GM12878 (cell line): ENCODE measurements around the gene TECTB. TPM values are rescaled to one million over a fixed set of nuclear protein-coding genes. Genes with fewer than 3 reads are reported as not detected.

Experiments used
- ATAC-seq: fragments of 200-7000 bp; cut with Tn5 transposase; 3 replicates; pipeline ENCODE4 v1.9.1; 2020; ENCODE audit warnings: mild to moderate bottlenecking, moderate library complexity
- BruUV-seq: library from RNA; stranded (reverse); fragments of 400-500 nt; replicated peaks from 2 replicates; lab custom pipeline; 2021; lab: Mats Ljungman, UMichigan
- CTCF ChIA-PET: fragments of 300-600 bp; sonication (Branson Sonifier 250); formaldehyde crosslinking; extraction: SDS; loops from one replicate; lab custom pipeline; 2021; ENCODE audit warnings: inconsistent platforms; lab: Yijun Ruan, JAX
- POLR2A ChIA-PET: fragments of 350-600 bp; formaldehyde crosslinking; extraction: SDS; loops from one replicate; lab custom pipeline; 2021; ENCODE audit warnings: inconsistent platforms; lab: Charles Lee
- RAD21 ChIA-PET: fragments of 300-600 bp; sonication (Branson Sonifier 250); formaldehyde crosslinking; loops from one replicate; lab custom pipeline; 2023; ENCODE audit warnings: antibody characterized with exemption; ENCODE audit not compliant: unreplicated experiment; lab: Charles Lee
- SMC1A ChIA-PET: fragments of 300-600 bp; sonication (Branson Sonifier 250); formaldehyde crosslinking; loops from one replicate; lab custom pipeline; 2023; ENCODE audit not compliant: unreplicated experiment, uncharacterized antibody; lab: Charles Lee
- DNase-seq: peaks from one replicate; pipeline ENCODE4 v3.0.0-alpha.2; 2011; ENCODE audit warnings: low read depth, low spot score
- FAIRE-seq: peaks from 3 replicates; lab custom pipeline; 2011; peaks lifted over from hg19 to GRCh38; lab: Jason Lieb, UNC
- H2AFZ ChIP-seq: 2 replicates; pipeline ENCODE4 v1.6.0; 2011; ENCODE audit warnings: low read depth, low read length, control low read depth; ENCODE audit not compliant: control insufficient read depth
- H3K27ac ChIP-seq: 2 replicates; pipeline ENCODE4 v1.5.1; 2011; ENCODE audit warnings: control low read depth; ENCODE audit not compliant: control insufficient read depth, insufficient read depth
- H3K27me3 ChIP-seq, 2 experiments: replicated peaks in 1 of 2; 2 replicates each; pipeline versions ENCODE4 v1.6.0 to v1.6.1; 2011; ENCODE audit warnings: low read length in 1 of 2; ENCODE audit not compliant: control insufficient read depth in 2 of 2, insufficient read depth in 2 of 2
- H3K36me3 ChIP-seq, 2 experiments: 2 replicates each; pipeline ENCODE4 v1.5.1; 2011; ENCODE audit warnings: low read length in 1 of 2; ENCODE audit not compliant: control insufficient read depth in 2 of 2, insufficient read depth in 2 of 2
- H3K4me1 ChIP-seq: 2 replicates; pipeline ENCODE4 v1.6.1; 2011; ENCODE audit warnings: mild to moderate bottlenecking, low read length, moderate library complexity, mixed read lengths; ENCODE audit not compliant: control insufficient read depth, insufficient read depth
- H3K4me2 ChIP-seq: 2 replicates; pipeline ENCODE4 v1.6.0; 2011; ENCODE audit warnings: control low read depth; ENCODE audit not compliant: control insufficient read depth, insufficient read depth
- H3K4me3 ChIP-seq: fragments of 200-600 bp; sonication (generic); 2 replicates; pipeline ENCODE4 v1.5.1; 2016
- H3K79me2 ChIP-seq: 2 replicates; pipeline ENCODE4 v1.6.0; 2011; ENCODE audit warnings: low read length; ENCODE audit not compliant: control insufficient read depth, insufficient read depth
- H3K9ac ChIP-seq: 2 replicates; pipeline ENCODE4 v1.8.0; 2011; ENCODE audit warnings: low read length, control low read depth, mixed read lengths; ENCODE audit not compliant: control insufficient read depth, insufficient read depth
- H3K9me3 ChIP-seq: replicated peaks from 3 replicates; pipeline ENCODE4 v1.5.1; 2011; ENCODE audit warnings: mild to moderate bottlenecking, low read length; ENCODE audit not compliant: control insufficient read depth, insufficient read depth
- H4K20me1 ChIP-seq: 2 replicates; pipeline ENCODE4 v1.6.0; 2011; ENCODE audit not compliant: control insufficient read depth, insufficient read depth
- ASH2L ChIP-seq: fragments of 300-600, 200-600 bp; sonication (generic); IDR thresholded peaks from 2 replicates; pipeline ENCODE4 v1.6.1; 2017; ENCODE audit warnings: low read depth, mild to moderate bottlenecking, borderline replicate concordance
- BRCA1 ChIP-seq: IDR thresholded peaks from 2 replicates; pipeline ENCODE4 v1.6.1; 2011; ENCODE audit warnings: low read depth, low read length, improper control_type of control experiment
- FOXK2 ChIP-seq: fragments of 450-650 bp; IDR thresholded peaks from 2 replicates; pipeline ENCODE4 v1.6.1; 2017; ENCODE audit warnings: mild to moderate bottlenecking, moderate library complexity
- KAT2A ChIP-seq: conservative IDR thresholded peaks from 2 replicates; pipeline ENCODE4 v1.6.1; 2011; ENCODE audit warnings: low read depth, low read length; ENCODE audit not compliant: control insufficient read depth
- NRF1 ChIP-seq: conservative IDR thresholded peaks from 2 replicates; pipeline ENCODE4 v1.6.1; 2011; ENCODE audit warnings: mild to moderate bottlenecking, low read depth, low read length, improper control_type of control experiment
- POLR2AphosphoS2 ChIP-seq: IDR thresholded peaks from 2 replicates; pipeline ENCODE4 v1.6.1; 2011; ENCODE audit warnings: low read depth, mild to moderate bottlenecking, low read length, improper control_type of control experiment, moderate library complexity
- RB1 ChIP-seq: fragments of 450-650 bp; formaldehyde crosslinking; IDR thresholded peaks from 2 replicates; pipeline ENCODE4 v1.6.1; 2017; ENCODE audit warnings: mild to moderate bottlenecking, borderline replicate concordance
- SMC3 ChIP-seq: IDR thresholded peaks from 2 replicates; pipeline ENCODE4 v1.6.1; 2011; ENCODE audit warnings: low read length, improper control_type of control experiment, borderline replicate concordance
- TBL1XR1 ChIP-seq: IDR thresholded peaks from 2 replicates; pipeline ENCODE4 v1.6.1; 2012; ENCODE audit warnings: low read depth, low read length, improper control_type of control experiment
- TCF3 ChIP-seq: IDR thresholded peaks from 2 replicates; pipeline ENCODE4 v1.6.1; 2012; ENCODE audit warnings: low read depth, mild to moderate bottlenecking, low read length, borderline replicate concordance; ENCODE audit not compliant: insufficient read depth
- WRNIP1 ChIP-seq: IDR thresholded peaks from 2 replicates; pipeline ENCODE4 v1.6.1; 2011; ENCODE audit warnings: low read depth, low read length, improper control_type of control experiment, borderline replicate concordance
- WGBS: methylation state at CpG from one replicate; pipeline ENCODE4 v1.1.6; 2016; ENCODE audit warnings: low lambda C conversion rate; ENCODE audit not compliant: insufficient replicate concordance, insufficient coverage; ENCODE audit errors: missing lambda C conversion rate; 5-methylcytosine and 5-hydroxymethylcytosine counted together
- in situ Hi-C: fragments of 300-500 bp; cut with MboI; formaldehyde crosslinking; loops from 9 replicates; pipeline ENCODE4 v1.14.3; 2018; ENCODE audit warnings: mixed read lengths
- intact Hi-C: fragments of 100-400 bp; cut with micrococcal nuclease; formaldehyde crosslinking; loops from one replicate; pipeline ENCODE4 v1.14.2; 2022; ENCODE audit not compliant: unreplicated experiment
- polyA plus RNA-seq, 11 experiments: library from polyadenylated mRNA; depleted of rRNA in 4 of 11; unstranded in 6 of 11; stranded (reverse) in 5 of 11; fragments of >200 nt; fragmentation: Nextera tagmentation in 4 of 11; fragmentation: Illumina TruSeq in 1 of 11; extraction: Ambion mirVana in 4 of 11; extraction: Trizol in 1 of 11; gene quantifications; 1 replicate in 1 of 11; 2 replicates in 10 of 11; pipeline versions ENCODE4 v1.2.1 to v1.2.3, GENCODE V29; 2011 to 2016; ENCODE audit warnings: inconsistent platforms in 2 of 11, missing spikeins in 2 of 11, low read depth in 1 of 11
- total RNA-seq, 4 experiments: library from RNA; depleted of rRNA in 3 of 4; stranded (reverse); fragments of >200 nt in 3 of 4; fragmentation: Illumina TruSeq in 1 of 4; extraction: Trizol in 1 of 4; gene quantifications; 2 replicates each; pipeline versions ENCODE4 v1.2.1 to v1.2.3, GENCODE V29; 2013 to 2021
- TF ChIP-seq, protein P1 (sequence below): fragments of 450-650 bp; IDR thresholded peaks from 2 replicates; pipeline ENCODE4 v1.6.1; 2016; ENCODE audit warnings: mild to moderate bottlenecking
- TF ChIP-seq, protein P2 (sequence below): fragments of 450-650 bp; IDR thresholded peaks from 2 replicates; pipeline ENCODE4 v1.6.1; 2016; ENCODE audit warnings: mild to moderate bottlenecking, moderate library complexity, borderline replicate concordance

The TECTB gene
- total and polyA plus RNA-seq, 10 of the 15 experiments (the other 5 are each of a cell fraction or from before 2014, with no cell fraction given): not detected

DNA sequence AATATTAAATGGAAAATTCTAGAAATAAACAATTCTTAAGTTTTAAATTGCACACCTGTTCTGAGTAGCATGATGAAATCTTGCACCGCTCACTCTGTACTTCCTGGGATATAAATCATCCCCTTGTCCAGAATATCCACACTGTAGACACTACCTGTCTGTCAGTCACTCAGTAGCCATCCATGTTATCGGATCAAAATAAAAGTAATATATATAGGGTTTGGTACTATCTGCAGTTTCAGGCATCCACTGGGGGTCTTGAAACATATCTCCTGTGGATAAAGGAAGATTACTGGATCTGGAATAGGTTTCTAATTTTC is 6.8 kb downstream of the TECTB start (continued):
- TF ChIP-seq NRF1: no peak
- no peak for TF ChIP-seq BRCA1
- no peak for TF ChIP-seq TBL1XR1
- no peak for TF ChIP-seq RB1
- TF ChIP-seq SMC3: no peak
- TF ChIP-seq, all 136 proteins: peak for 0

DNA sequence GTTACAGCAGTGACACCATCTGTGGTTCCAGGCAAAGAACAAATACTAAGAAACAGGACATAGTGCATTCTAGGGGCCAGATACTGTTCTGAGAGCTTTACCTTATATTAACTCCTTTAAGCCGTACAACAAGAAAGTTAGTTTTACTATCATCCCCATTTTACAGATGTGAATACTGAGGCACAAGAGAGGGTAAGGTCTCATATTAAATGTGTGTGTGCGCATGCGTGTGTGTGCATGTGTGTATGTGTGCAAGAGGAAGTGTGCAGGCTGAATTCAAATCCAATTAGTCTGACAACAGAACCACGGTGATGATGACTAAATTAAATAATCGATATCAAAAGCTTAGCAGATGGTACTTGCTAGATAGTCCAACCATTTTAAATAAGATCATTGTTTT is 11.0 kb downstream of the TECTB start:
- Histone ChIP-seq H3K4me3 (no peak overlapping the region), H3K9ac (no peak overlapping the region), H3K4me2 (no peak overlapping the region), H2AFZ (no peak overlapping the region), H3K27ac (no peak overlapping the region), H3K4me1 (no peaks in the 10 kb centered on the region), H3K36me3 (no peaks in the 10 kb centered on the region), H3K9me3 (no peaks in the 10 kb centered on the region), H3K27me3 (no peaks in the 10 kb centered on the region), H3K79me2 (no peaks in the 10 kb centered on the region)
- RAD21 ChIA-PET: interaction anchor here (0.5 kb wide), 1 partner anchor 292 kb away, joined by 5 read pairs; no protein-coding TSS in a partner anchor
- SMC1A ChIA-PET: no interaction called here
- POLR2A ChIA-PET: interaction anchor here (0.5 kb wide), 1 partner anchor 74 kb away, joined by 4 read pairs; no protein-coding TSS in a partner anchor
- WGBS: 59% methylated on average over 5 of the region's 5 CpGs
- no peak for DNase-seq
- intact Hi-C loops: no loop called here
- in situ Hi-C loops: no loop called here
- no TSS peak for BruUV-seq
- ATAC-seq: no peak
- no peak for FAIRE-seq
- CTCF ChIA-PET: interaction anchor here (1.9 kb wide), 1 partner anchor 13 kb away, joined by 7 read pairs; no protein-coding TSS in a partner anchor
- no peak for TF ChIP-seq FOXK2
- no peak for TF ChIP-seq WRNIP1
- no peak for TF ChIP-seq TCF3
- TF ChIP-seq SMC3: no peak
- TF ChIP-seq, protein P1, sequence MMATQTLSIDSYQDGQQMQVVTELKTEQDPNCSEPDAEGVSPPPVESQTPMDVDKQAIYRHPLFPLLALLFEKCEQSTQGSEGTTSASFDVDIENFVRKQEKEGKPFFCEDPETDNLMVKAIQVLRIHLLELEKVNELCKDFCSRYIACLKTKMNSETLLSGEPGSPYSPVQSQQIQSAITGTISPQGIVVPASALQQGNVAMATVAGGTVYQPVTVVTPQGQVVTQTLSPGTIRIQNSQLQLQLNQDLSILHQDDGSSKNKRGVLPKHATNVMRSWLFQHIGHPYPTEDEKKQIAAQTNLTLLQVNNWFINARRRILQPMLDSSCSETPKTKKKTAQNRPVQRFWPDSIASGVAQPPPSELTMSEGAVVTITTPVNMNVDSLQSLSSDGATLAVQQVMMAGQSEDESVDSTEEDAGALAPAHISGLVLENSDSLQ: no peak
- TF ChIP-seq BRCA1: no peak
- no peak for TF ChIP-seq ASH2L
- no peak for TF ChIP-seq POLR2AphosphoS2
- TF ChIP-seq KAT2A: no peak
- TF ChIP-seq, protein P2, sequence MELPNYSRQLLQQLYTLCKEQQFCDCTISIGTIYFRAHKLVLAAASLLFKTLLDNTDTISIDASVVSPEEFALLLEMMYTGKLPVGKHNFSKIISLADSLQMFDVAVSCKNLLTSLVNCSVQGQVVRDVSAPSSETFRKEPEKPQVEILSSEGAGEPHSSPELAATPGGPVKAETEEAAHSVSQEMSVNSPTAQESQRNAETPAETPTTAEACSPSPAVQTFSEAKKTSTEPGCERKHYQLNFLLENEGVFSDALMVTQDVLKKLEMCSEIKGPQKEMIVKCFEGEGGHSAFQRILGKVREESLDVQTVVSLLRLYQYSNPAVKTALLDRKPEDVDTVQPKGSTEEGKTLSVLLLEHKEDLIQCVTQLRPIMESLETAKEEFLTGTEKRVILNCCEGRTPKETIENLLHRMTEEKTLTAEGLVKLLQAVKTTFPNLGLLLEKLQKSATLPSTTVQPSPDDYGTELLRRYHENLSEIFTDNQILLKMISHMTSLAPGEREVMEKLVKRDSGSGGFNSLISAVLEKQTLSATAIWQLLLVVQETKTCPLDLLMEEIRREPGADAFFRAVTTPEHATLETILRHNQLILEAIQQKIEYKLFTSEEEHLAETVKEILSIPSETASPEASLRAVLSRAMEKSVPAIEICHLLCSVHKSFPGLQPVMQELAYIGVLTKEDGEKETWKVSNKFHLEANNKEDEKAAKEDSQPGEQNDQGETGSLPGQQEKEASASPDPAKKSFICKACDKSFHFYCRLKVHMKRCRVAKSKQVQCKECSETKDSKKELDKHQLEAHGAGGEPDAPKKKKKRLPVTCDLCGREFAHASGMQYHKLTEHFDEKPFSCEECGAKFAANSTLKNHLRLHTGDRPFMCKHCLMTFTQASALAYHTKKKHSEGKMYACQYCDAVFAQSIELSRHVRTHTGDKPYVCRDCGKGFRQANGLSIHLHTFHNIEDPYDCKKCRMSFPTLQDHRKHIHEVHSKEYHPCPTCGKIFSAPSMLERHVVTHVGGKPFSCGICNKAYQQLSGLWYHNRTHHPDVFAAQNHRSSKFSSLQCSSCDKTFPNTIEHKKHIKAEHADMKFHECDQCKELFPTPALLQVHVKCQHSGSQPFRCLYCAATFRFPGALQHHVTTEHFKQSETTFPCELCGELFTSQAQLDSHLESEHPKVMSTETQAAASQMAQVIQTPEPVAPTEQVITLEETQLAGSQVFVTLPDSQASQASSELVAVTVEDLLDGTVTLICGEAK: no peak
- TF ChIP-seq, all 136 proteins: peak for 0
- no peaks in the 10 kb centered on the region for H4K20me1 ChIP-seq
